ENCODE results near the gene GLYR1.

The GLYR1 gene

DNA sequence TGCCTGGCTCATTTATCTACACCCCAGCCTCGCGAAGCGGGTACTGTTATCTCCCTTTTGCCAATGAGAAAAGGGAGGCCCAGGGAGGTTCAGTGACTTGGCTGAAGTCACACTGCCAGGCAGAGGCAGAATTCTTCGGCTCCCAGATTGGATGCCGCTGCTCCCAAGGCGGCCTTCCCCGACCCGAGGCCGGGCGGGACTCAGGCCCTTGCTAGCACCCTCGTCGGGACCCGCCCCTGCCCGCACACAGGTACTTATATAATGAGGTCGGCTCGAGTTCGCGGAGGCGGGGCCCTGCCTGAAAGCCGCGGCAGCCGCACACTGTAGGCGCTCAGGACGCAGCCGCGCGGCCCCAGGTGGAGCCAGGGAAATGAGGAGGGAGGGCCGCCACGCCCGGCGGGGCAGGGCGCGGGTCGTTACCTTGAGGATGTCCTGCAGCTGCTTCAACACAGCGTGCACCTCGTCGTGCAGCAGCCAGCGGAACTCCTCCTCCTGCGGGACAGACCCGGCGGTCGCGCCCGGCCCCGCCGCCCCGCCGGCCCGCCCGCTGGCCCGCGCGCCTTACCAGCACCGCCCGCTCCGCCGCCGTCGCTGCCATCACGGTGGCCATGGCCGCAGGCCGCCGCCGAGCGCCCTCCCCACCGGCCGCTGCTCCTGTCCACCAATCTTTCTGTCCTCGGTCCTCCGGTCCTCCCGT lies 45.0 kb downstream of the GLYR1 start, which contains the start of gene ROGDI:
Gene ROGDI, minus strand, starts transcription at position 672 of the 697 bp plus-strand sequence. Its CDS starts 62 bp downstream, at position 610.
- H3K36me3 ChIP-seq (ENCODE audit: control insufficient read depth, low read depth, low read length) = peaks cover 18% of the 10 kb centered on the region
- no peaks in the 10 kb centered on the region for H3K9me3 ChIP-seq (ENCODE audit: control insufficient read depth, low read depth, low read length)
- peak within 1 kb of the TSS; percentile 39 for H3K27ac ChIP-seq (ENCODE audit: low read length)
- peak within 1 kb of the TSS; percentile 62 for H3K9ac ChIP-seq (ENCODE audit: low read length)
- H3K4me3 ChIP-seq (ENCODE audit: low read length) = peak within 1 kb of the TSS; percentile 89
- H3K27me3 ChIP-seq (ENCODE audit: control insufficient read depth, insufficient read depth, low read length) = no peaks in the 10 kb centered on the region
- peaks cover 6% of the 10 kb centered on the region for H3K4me1 ChIP-seq (ENCODE audit: control insufficient read depth, low read depth, low read length)

DNA sequence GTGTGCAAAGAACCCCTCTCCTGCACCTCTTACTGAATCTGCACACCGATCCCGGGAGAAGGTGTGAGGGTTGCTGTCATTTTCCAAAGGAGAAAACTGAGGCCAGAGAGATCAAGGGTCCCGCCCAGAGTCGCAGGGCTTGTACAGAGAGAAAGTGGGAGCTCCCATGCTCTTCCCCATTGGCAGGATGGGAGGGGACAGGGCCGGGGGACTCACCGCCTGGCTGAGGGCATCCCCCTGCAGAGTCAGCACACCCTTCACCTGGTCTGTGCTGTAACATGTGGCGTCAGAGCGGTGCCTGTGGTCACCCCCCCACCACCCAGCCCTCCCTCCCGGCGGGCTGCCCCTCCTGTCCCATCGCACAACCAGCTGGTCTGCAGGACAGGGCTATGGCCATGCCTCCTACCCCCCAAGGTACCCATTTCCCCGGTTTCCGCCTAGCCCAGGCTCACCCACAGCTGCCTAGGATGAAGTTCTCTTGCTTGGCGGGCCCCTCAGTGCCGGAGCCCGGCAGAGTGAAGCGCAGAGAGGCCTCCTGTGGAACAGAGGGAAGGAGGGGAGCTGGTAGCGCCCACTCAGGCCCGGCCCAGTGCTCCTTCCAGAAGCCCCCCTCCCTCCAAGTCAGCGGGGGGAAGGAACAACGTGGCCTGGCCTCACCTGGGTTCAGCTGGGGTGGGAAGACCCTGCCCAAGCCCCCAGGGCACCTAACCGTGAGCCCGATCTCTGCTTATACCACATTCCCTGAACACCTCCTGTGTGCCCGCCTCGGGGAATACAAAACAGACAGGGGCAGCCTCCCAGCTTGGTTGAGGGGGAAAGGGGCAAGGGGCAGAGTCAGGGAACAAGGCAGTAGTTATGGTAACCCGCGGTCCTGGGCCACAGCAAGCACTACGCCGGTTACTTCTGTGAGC lies 45.8 kb downstream of the GLYR1 start:
- Histone ChIP-seq H3K27me3 (ENCODE audit: control insufficient read depth, insufficient read depth, low read length) (no peaks in the 10 kb centered on the region), H3K36me3 (ENCODE audit: control insufficient read depth, low read depth, low read length) (peaks cover 16% of the 10 kb centered on the region), H3K9me3 (ENCODE audit: control insufficient read depth, low read depth, low read length) (no peaks in the 10 kb centered on the region), H3K9ac (ENCODE audit: low read length) (peak overlapping the region; percentile 54), H3K27ac (ENCODE audit: low read length) (peak overlapping the region; percentile 39), H3K4me1 (ENCODE audit: control insufficient read depth, low read depth, low read length) (peaks cover 6% of the 10 kb centered on the region), H3K4me3 (ENCODE audit: low read length) (peak overlapping the region; percentile 89)

DNA sequence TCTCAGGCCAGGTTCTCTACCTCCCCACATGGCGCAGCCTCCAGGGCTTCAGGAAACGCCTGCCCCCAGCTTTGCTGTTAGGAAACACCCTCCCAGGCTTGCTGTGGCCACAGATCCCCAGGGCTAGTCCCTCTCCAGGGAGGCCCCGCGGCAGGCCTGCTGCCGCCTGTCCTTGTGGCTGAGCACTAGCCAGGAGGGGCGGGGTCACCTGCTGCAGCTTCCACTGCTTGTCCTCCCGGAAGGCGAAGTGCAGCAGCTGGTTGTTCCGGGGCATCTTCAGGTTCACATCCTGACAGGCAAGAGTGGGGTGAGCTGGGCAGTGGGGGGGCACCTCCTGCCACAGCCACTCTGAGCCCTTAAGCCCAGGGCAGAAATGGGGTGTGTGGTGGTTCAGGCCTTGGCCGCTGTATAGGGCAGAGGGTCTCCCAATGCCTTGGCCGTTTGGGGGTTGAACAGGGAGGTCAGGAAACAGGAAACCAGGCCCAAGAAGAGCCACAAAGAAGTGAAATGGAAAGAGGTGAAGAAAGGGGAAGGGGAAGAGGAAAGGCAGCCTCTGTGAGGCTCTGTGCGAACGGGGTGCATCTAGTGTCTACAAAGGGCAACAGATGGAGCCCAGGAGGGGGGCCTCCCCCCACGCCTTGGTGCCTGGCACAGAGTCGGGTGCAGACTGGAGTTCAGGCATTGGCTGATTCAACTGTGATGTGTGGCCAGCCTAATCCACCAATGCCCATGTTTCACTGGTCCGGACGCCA lies 46.6 kb downstream of the GLYR1 start:
- peaks cover 11% of the 10 kb centered on the region for H3K36me3 ChIP-seq (ENCODE audit: control insufficient read depth, low read depth, low read length)
- H3K9ac ChIP-seq (ENCODE audit: low read length) = no peak overlapping the region
- no peaks in the 10 kb centered on the region for H3K9me3 ChIP-seq (ENCODE audit: control insufficient read depth, low read depth, low read length)
- peaks cover 6% of the 10 kb centered on the region for H3K4me1 ChIP-seq (ENCODE audit: control insufficient read depth, low read depth, low read length)
- no peaks in the 10 kb centered on the region for H3K27me3 ChIP-seq (ENCODE audit: control insufficient read depth, insufficient read depth, low read length)
- no peak overlapping the region for H3K27ac ChIP-seq (ENCODE audit: low read length)
- no peak overlapping the region for H3K4me3 ChIP-seq (ENCODE audit: low read length)

- Histone ChIP-seq H3K9me3 (ENCODE audit: control insufficient read depth, low read depth, low read length) (no peaks in the 10 kb centered on the region), H3K27me3 (ENCODE audit: control insufficient read depth, insufficient read depth, low read length) (no peaks in the 10 kb centered on the region), H3K4me1 (ENCODE audit: control insufficient read depth, low read depth, low read length) (peaks cover 6% of the 10 kb centered on the region), H3K9ac (ENCODE audit: low read length) (no peak overlapping the region), H3K4me3 (ENCODE audit: low read length) (no peak overlapping the region), H3K36me3 (ENCODE audit: control insufficient read depth, low read depth, low read length) (peaks cover under 1% of the 10 kb centered on the region), H3K27ac (ENCODE audit: low read length) (no peak overlapping the region)
These were observed 47.8 kb downstream of the GLYR1 start for GRCh38 chr16:4799171-4799855.

DNA sequence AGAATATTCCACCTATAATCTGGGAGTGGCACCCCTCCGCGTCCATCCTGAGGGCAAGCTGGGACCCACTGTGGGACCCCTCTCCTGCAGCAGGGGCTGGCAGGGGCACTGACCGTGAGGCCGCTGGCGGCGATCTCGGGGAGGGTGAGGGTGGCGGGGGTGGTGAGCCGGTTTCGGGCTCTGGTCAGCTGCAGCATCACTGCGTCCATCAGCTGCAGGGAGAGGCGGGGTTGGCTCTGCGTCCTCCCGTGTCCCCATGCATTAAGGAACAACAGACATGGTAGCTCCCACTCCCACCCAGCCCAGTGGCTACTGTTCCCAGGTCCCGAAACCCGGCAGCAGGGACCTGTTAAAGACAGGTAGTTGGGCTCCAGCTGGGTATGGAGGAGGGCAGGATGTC lies 48.6 kb downstream of the GLYR1 start:
- Histone ChIP-seq H3K9me3 (ENCODE audit: control insufficient read depth, low read depth, low read length) (no peaks in the 10 kb centered on the region), H3K4me1 (ENCODE audit: control insufficient read depth, low read depth, low read length) (peaks cover 5% of the 10 kb centered on the region), H3K4me3 (ENCODE audit: low read length) (no peak overlapping the region), H3K27me3 (ENCODE audit: control insufficient read depth, insufficient read depth, low read length) (no peaks in the 10 kb centered on the region), H3K9ac (ENCODE audit: low read length) (no peak overlapping the region), H3K36me3 (ENCODE audit: control insufficient read depth, low read depth, low read length) (no peaks in the 10 kb centered on the region), H3K27ac (ENCODE audit: low read length) (no peak overlapping the region)

- H3K27ac ChIP-seq (ENCODE audit: low read length) = no peak overlapping the region
- no peaks in the 10 kb centered on the region for H3K4me1 ChIP-seq (ENCODE audit: control insufficient read depth, low read depth, low read length)
- H3K36me3 ChIP-seq (ENCODE audit: control insufficient read depth, low read depth, low read length) = no peaks in the 10 kb centered on the region
- H3K9me3 ChIP-seq (ENCODE audit: control insufficient read depth, low read depth, low read length) = no peaks in the 10 kb centered on the region
- no peak overlapping the region for H3K4me3 ChIP-seq (ENCODE audit: low read length)
- no peak overlapping the region for H3K9ac ChIP-seq (ENCODE audit: low read length)
- no peaks in the 10 kb centered on the region for H3K27me3 ChIP-seq (ENCODE audit: control insufficient read depth, insufficient read depth, low read length)
These were observed 49.3 kb downstream of the GLYR1 start for GRCh38 chr16:4797805-4798252.

DNA sequence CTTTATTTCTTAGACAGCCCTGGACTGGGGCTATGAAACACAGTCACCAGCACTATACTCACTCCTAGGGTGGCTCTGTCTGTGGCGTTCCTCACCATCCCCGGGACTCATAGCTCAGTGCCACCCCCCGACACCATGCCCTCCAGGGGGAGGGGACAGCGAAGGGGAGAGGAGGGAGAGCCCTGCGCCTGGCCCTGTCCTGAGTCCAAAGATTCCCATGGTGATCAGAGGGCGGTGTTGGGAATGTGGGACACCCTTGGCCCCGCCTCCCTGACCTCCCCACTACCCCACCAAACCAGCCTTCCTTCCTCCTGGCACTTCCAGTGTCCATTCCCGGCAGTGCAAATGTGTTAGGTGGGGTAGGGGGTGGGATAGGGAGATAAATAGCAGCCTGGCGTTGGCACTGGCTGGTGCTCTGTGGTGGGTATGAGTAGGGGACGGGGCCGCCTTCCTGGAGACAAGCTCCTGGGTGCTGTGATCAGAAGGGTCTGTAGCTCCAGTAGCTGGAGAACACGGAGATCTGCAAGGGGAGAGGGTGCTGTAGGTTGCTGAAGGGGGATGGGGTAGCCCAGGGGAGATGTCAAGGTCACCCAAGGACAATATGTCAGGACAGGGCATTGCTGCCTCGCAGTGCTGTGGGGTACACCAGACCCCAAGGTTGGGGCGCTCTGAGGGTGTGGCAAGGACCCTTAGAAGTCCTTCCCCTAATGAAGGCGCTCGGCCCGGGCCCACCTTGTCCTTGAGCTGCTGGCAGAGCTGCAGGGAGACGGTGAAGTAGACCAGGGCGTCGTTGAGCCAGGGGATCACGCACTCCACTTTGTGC lies 49.9 kb downstream of the GLYR1 start:
- H3K36me3 ChIP-seq (ENCODE audit: control insufficient read depth, low read depth, low read length) = no peaks in the 10 kb centered on the region
- H3K4me3 ChIP-seq (ENCODE audit: low read length) = no peak overlapping the region
- H3K4me1 ChIP-seq (ENCODE audit: control insufficient read depth, low read depth, low read length) = no peaks in the 10 kb centered on the region
- no peaks in the 10 kb centered on the region for H3K9me3 ChIP-seq (ENCODE audit: control insufficient read depth, low read depth, low read length)
- no peak overlapping the region for H3K27ac ChIP-seq (ENCODE audit: low read length)
- H3K9ac ChIP-seq (ENCODE audit: low read length) = no peak overlapping the region
- no peaks in the 10 kb centered on the region for H3K27me3 ChIP-seq (ENCODE audit: control insufficient read depth, insufficient read depth, low read length)

DNA sequence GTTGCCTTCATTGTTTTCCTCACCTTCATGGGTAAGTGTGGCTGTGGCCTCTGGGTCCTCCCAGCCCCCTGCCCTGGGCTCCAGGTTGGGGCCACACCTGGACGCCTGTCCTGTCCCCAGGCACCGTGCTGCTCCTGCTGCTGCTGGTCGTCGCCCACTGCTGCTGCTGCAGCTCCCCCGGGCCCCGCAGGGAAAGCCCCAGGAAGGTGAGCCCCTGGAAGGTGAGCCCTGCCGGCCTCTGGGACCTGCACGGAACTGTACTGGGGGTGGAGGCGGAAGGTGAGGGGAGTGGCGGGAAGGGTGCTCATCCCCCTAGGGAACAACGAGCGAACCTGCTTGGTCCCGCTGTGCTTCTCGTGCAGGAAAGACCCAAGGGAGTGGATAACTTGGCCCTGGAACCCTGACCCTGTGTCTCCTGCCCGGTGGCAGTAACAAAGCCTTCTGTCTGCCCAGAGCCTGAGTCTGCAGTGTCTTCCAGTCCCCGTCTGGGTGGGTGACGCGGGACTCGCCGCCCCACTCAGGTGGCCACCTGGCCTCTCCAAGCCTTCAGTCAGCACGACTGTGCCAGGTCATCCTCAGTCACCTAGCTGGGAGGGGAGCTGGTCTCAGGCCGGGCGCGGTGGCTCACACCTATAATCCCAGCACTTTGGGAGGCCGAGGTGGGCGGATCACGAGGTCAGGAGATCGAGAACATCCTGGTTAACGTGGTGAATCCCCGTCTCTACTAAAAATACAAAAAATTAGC lies 51.1 kb downstream of the GLYR1 start:
- H3K4me1 ChIP-seq (ENCODE audit: control insufficient read depth, low read depth, low read length) = no peaks in the 10 kb centered on the region
- no peak overlapping the region for H3K4me3 ChIP-seq (ENCODE audit: low read length)
- H3K9ac ChIP-seq (ENCODE audit: low read length) = no peak overlapping the region
- no peaks in the 10 kb centered on the region for H3K36me3 ChIP-seq (ENCODE audit: control insufficient read depth, low read depth, low read length)
- H3K27me3 ChIP-seq (ENCODE audit: control insufficient read depth, insufficient read depth, low read length) = no peaks in the 10 kb centered on the region
- H3K9me3 ChIP-seq (ENCODE audit: control insufficient read depth, low read depth, low read length) = no peaks in the 10 kb centered on the region
- no peak overlapping the region for H3K27ac ChIP-seq (ENCODE audit: low read length)

- Histone ChIP-seq H3K36me3 (ENCODE audit: control insufficient read depth, low read depth, low read length) (no peaks in the 10 kb centered on the region), H3K27ac (ENCODE audit: low read length) (no peak within 1 kb of the TSS)
These were observed 51.8 kb downstream of the GLYR1 start, which contains the start of gene SMIM22 for GRCh38 chr16:4795181-4795827. SMIM22 (plus strand) TSS chr16:4795369; CDS start chr16:4795735, 366 bp downstream.

More at GRCh38 chr16:4795181-4795827, 51.8 kb downstream of the GLYR1 start, which contains the start of gene SMIM22:
- no peak within 1 kb of the TSS for H3K4me3 ChIP-seq (ENCODE audit: low read length)
- no peaks in the 10 kb centered on the region for H3K27me3 ChIP-seq (ENCODE audit: control insufficient read depth, insufficient read depth, low read length)
- H3K9ac ChIP-seq (ENCODE audit: low read length) = no peak within 1 kb of the TSS
- no peaks in the 10 kb centered on the region for H3K9me3 ChIP-seq (ENCODE audit: control insufficient read depth, low read depth, low read length)
- H3K4me1 ChIP-seq (ENCODE audit: control insufficient read depth, low read depth, low read length) = no peaks in the 10 kb centered on the region
